ENCODE results near the gene GLYR1. TPM values are rescaled to one million over a fixed set of nuclear protein-coding genes. Genes with fewer than 3 reads are reported as not detected.
A peak's percentile ranks its signal among the peaks of the same experiment; 100 is the strongest.

GLYR1 gene
- total and polyA plus RNA-seq, 7 donors = 28.6 to 74.1 (median 60.3) TPM

GRCh38 chr16:4884972-4885874 is 38.1 kb upstream of the GLYR1 start:
- intact Hi-C loops (cut with DNase I) = no loop called here
- Histone ChIP-seq H3K4me1 (peaks cover 4% of the 10 kb centered on the region), H3K4me3 (no peak overlapping the region), H3K9me3 (no peaks in the 10 kb centered on the region), H3K27ac (no peak overlapping the region), H3K27me3 (ENCODE audit: insufficient read depth in 3 of 3, low read length in 2 of 3) (no peaks in the 10 kb centered on the region), H3K36me3 (ENCODE audit: insufficient read depth in 1 of 2, low read depth in 1 of 2) (peaks cover 14 to 98% of the 10 kb centered on the region in 2 donors)
- 87 to 90% (median 88%) methylated on average over 45 of the region's 45 CpGs for WGBS, 3 donors
- no peak for ATAC-seq
- no peak for TF ChIP-seq CTCF (IDR thresholded peaks at IDR 0.05)
- DNase-seq = peak in 1 of 2 donors; percentile 38

- no peak for TF ChIP-seq CTCF (IDR thresholded peaks at IDR 0.05)
- H3K4me3 ChIP-seq = no peak overlapping the region
- intact Hi-C loops (cut with DNase I) = no loop called here
- no peaks in the 10 kb centered on the region for H3K9me3 ChIP-seq
- H3K4me1 ChIP-seq = peaks cover 4% of the 10 kb centered on the region
- 95 to 96% (median 95%) methylated on average over 25 to 34 of the region's 34 CpGs for WGBS, 3 donors
- peak in 1 of 2 donors; percentile 44 for DNase-seq
- H3K27me3 ChIP-seq (ENCODE audit: insufficient read depth in 3 of 3, low read length in 2 of 3) = no peaks in the 10 kb centered on the region
- peaks cover 15 to 98% of the 10 kb centered on the region in 2 donors for H3K36me3 ChIP-seq (ENCODE audit: insufficient read depth in 1 of 2, low read depth in 1 of 2)
- no peak overlapping the region for H3K27ac ChIP-seq
- no peak for ATAC-seq
Observed at GRCh38 chr16:4884209-4884608, 37.1 kb upstream of the GLYR1 start.

- H3K27ac ChIP-seq = no peak overlapping the region
- H3K9me3 ChIP-seq = no peaks in the 10 kb centered on the region
- peaks cover 4% of the 10 kb centered on the region for H3K4me1 ChIP-seq
- no peaks in the 10 kb centered on the region for H3K27me3 ChIP-seq (ENCODE audit: insufficient read depth in 3 of 3, low read length in 2 of 3)
- H3K36me3 ChIP-seq (ENCODE audit: insufficient read depth in 1 of 2, low read depth in 1 of 2) = peaks cover 15 to 100% of the 10 kb centered on the region in 2 donors
- intact Hi-C loops (cut with DNase I) = no loop called here
- ATAC-seq (peak in 1 of 4 donors; percentile 6), DNase-seq (peak in 1 of 2 donors; percentile 41)
- TF ChIP-seq CTCF (IDR thresholded peaks at IDR 0.05) = no peak
- WGBS, 3 donors = 94 to 97% (median 96%) methylated on average over 25 of the region's 25 CpGs
- H3K4me3 ChIP-seq = no peak overlapping the region
Observed at GRCh38 chr16:4883501-4883900, 36.4 kb upstream of the GLYR1 start.

GRCh38 chr16:4882633-4883285 is 35.7 kb upstream of the GLYR1 start:
- WGBS, 3 donors = 56 to 65% (median 60%) methylated on average over 11 of the region's 11 CpGs

More at GRCh38 chr16:4882633-4883285, 35.7 kb upstream of the GLYR1 start:
- Histone ChIP-seq H3K4me1 (peaks cover 4% of the 10 kb centered on the region), H3K9me3 (no peaks in the 10 kb centered on the region), H3K4me3 (no peak overlapping the region), H3K27me3 (ENCODE audit: insufficient read depth in 3 of 3, low read length in 2 of 3) (no peaks in the 10 kb centered on the region), H3K36me3 (ENCODE audit: insufficient read depth in 1 of 2, low read depth in 1 of 2) (peaks cover 15 to 100% of the 10 kb centered on the region in 2 donors), H3K27ac (peak overlapping the region; percentile 1)
- intact Hi-C loops (cut with DNase I) = no loop called here
- ATAC-seq = peak; percentile 59 to 81 (median 70)
- peak in 1 of 2 donors; percentile 50 for DNase-seq
- no peak for TF ChIP-seq CTCF (IDR thresholded peaks at IDR 0.05)

Measured in psoas muscle (tissue), 8 donors.